Measurements from ENCODE around the gene ZNF692.
"Not testable (repeated sequence)": the region's sequence is repeated elsewhere in the genome, so short reads cannot be mapped to it uniquely, and the experiment has no call there.

ZNF692 gene

DNA sequence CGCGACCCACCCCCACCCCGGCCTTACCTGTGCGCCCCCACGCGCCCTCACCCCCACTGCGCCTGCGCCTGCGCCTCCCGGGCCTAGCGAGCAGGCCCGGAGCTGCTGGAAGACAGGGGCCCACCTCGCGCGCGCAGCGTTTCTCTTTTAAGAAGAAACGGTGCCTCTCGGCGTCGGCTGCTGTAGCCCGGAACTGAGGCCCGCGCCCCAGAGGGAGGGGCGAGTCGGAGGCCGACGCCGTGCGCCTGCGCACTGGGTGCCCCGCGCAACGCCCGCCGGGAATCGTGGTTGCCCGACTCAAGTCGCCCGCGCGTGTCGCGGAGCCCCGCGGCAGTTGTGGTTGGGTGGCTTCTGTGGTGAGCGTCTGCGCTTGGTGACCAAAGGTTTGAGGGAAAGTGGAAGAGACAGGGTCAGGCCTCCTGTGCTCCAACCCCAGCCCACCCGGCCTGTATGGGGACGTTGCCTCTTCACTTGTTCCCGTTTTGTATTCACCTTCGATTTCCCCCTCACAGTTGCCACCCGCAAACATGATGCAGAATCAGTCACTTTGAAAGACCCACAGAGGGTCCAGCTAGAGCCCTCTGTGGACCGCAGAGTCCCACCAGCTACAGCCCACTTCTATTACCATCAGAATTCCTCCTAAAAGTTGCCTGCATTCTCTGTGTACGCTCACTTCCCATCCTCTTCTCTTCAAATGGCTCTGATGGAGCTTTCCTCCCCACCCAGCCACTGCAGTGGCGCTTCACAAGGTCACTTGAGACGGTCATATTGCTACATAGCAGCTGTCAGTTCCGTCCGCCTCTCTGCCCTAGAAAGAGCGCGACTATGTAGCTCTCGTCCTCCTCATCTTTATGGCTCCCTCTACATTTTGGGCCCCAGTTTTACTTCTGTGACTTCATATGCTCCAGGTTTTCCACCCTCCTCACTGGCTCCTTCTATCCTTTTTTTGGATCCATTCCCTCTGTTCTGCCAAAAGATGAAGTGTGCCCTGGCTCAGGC, at the start of gene ZNF692:
Gene ZNF692, minus strand, starts transcription at position 195 of the 999 bp plus-strand sequence. CDS start 776 bp downstream, outside the sequence.
- DNase-seq (ENCODE audit: low read depth), result peak; percentile 97

DNA sequence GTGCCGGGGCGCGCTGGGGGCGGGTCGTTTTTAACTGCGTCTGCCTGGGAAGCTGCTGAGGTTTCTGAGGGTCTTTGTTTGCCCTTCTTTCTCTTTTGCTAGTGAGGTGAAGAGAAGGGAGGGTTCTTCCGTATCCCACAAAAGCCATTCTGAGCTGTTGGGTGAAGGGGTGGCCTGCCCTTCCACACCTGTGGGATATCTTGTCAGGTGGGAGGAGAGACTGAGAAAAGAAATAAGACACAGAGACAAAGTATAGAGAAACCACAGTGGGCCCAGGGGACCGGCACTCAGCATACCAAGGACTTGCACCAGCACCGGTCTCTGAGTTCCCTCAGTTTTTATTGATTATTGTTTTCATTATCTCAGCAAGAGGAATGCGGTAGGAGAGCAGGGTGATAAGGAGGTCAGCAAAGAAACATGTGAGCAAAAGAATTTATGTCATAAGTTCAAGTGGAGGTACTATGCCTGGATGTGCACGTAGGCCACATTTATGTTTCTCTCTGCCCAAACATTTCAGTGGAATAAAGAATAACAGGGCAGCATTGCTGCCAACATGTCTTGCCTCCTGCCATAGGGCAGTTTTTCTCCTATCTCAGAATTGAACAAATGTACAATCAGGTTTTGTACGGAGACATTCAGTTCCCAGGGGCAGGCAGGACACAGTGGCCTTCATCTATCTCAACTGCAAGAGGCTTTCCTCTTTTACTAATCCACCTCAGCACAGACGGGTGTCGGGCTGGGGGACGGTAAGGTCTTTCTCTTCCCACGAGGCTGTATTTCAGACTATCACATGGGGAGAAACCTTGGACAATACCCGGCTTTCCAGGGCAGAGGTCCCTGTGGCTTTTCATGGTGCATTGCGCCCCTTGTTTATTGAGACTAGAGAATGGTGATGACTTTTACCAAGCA, 48.1 kb upstream of the ZNF692 start:
- DNase-seq (ENCODE audit: low read depth), result no peak

GRCh38 chr1:248906009-248906752, 47.3 kb upstream of the ZNF692 start, which contains the start of gene PGBD2:
PGBD2 (plus strand) TSS chr1:248906235; CDS start chr1:248913863, 7,628 bp downstream.
- DNase-seq (ENCODE audit: low read depth), result peak; percentile 92

GRCh38 chr1:248905662-248906008, 46.8 kb upstream of the ZNF692 start:
- DNase-seq (ENCODE audit: low read depth), result no peak

DNA sequence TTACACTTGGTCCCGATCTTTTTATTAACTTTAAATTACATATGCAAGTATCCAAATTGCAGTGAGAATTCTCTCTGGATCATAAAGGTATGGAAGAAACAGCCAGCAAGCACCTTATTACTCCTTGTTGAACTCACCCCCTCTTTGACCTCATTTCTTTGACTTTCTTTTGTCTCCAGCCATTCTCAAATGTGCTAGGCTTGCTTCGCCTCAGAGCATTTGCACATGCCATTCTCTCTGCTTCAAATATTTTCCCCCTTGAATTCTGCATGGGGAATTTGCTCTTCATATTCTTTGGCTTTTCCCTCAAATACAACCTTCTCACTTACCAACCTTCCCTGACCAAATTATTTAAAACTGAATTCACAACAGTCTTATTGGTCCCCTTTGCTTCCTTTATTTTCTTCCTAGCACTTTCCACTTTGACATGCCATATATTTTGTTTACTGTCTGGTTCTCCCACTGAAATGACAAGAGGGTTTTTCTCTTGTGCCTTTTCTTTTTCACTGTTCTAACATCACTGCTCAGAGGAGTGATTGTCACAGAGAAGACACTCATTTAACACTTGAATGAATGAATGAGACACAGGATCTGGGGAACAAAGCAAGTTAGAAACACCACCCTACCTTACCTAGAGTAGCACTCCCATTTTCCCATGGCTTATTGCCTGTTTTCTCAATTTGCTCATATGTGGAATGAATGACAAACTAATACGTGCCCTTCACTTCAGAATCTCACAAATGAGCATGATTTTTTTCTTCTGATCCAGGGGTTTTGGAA, 45.7 kb upstream of the ZNF692 start:
- no peak for DNase-seq (ENCODE audit: low read depth)

DNA sequence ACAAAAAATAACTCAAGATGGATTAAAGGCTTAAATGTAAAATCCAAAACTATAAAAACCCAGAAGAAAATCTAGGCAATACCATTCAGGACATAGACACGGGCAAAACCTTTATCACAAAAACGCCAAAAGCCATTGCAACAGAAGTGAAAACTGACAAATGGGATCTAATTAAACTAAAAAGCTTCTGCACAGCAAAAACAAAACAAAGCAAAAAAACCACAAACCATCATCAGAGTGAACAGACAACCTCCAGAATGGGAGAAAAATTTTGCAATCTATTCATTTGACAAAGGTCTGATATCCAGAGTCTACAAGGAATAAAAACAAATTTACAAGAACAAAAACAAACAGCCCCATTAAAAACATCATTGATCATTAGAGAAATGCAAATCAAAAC, 42.7 kb upstream of the ZNF692 start:
- no peak for DNase-seq (ENCODE audit: low read depth)

DNA sequence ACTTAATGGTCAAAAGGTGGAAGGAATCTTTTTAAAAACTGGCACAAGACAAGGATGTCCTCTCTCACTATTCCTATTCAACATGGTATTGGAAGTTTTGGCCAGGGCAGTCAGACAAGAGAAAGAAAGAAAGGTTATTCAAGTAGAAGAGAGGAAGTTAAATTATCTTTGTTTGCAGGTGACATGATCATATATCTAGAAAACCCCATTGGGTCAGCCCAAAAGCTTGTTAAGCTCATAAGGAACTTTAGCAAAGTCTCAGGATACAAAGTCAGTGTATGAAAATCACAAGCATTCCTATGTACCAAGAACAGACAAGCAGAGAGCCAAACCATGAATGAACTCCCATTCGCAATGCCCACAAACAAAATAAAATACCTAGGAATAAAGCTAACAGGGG, 41.8 kb upstream of the ZNF692 start:
- no peak for DNase-seq (ENCODE audit: low read depth)

GRCh38 chr1:248897412-248898337, 38.8 kb upstream of the ZNF692 start:
- DNase-seq (ENCODE audit: low read depth), result no peak

DNA sequence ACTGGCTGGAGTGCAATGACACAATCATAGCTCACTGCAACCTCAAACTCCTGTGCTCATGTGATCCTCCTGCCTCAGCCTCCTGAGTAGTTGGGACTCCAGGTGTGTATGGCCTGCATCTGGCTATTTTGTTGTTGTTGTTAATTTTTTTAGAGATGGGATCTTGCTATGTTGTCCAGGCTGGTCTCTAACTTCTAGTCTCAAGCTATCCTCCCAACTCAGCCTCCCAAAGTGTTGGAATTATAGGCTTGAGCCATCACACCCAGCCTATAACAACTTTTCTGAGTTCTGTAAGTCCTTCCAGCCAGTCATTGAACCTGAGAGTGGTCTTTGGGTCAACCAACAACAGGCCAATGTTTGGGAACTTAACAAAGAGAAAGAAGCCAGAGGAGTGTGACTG, 36.0 kb upstream of the ZNF692 start:
- DNase-seq (ENCODE audit: low read depth), result no peak

GRCh38 chr1:248892590-248892989, 33.7 kb upstream of the ZNF692 start:
- no peak for DNase-seq (ENCODE audit: low read depth)

DNA sequence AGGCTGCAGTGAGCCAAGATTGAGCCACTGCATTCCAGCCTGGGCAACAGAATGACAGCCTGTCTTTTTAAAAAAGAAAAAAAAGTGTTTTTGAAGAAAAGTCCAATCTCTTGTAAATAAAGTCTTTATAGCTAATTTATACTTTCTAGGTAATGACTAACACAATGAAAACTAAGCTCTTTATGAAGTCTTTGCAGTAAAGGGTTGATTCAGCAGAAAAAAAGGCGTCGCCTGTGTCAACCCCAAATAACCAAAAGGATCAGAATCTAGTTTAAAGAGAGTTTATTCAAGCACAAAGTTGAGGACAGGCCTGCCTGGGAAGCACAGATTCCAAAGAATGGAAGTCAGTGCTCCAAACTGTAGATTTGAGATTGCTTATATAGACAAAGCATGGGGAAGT, 32.9 kb upstream of the ZNF692 start:
- DNase-seq (ENCODE audit: low read depth), result no peak

- no peak for DNase-seq (ENCODE audit: low read depth)
These were observed 31.9 kb upstream of the ZNF692 start for GRCh38 chr1:248890549-248891498.

DNA sequence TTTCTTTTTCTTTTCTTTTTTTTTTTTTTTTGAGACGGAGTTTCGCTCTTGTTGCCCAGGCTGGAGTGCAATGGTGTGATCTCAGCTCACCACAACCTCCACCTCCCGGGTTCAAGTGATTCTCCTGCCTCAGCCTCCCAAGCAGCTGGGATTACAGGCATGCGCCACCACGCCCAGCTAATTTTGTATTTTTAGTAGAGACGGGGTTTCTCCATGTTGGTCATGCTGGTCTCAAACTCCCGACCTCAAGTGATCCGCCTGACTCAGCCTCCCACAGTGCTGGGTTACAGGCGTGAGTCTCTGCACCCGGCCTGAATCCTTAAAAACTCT, 31.0 kb upstream of the ZNF692 start:
- not testable (repeated sequence) for DNase-seq (ENCODE audit: low read depth)

GRCh38 chr1:248886237-248886895, 27.5 kb upstream of the ZNF692 start:
- no peak for DNase-seq (ENCODE audit: low read depth)

- no peak for DNase-seq (ENCODE audit: low read depth)
These were observed 26.8 kb upstream of the ZNF692 start for GRCh38 chr1:248885646-248886045.

GRCh38 chr1:248884632-248885295, 25.9 kb upstream of the ZNF692 start:
- no peak for DNase-seq (ENCODE audit: low read depth)

DNA sequence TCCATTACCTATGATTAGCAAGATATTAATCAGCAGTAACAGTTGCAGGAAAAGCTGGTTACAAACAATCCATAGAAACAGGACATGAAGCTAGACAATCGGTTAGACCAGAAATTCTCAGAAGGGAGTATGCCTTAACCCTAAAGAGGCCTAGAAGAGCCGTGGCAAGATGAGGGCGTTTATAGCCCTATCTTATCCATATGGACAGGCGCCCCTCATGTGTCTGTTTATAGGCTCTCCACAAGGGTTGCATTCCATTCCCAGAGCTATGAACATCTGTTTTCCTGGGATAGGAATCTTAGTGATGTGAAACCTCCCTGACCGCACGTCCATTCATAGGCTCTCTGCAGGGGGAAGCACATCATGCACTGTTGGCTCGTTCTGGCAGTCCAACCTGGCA, 23.5 kb upstream of the ZNF692 start:
- not testable (repeated sequence) for DNase-seq (ENCODE audit: low read depth)

DNA sequence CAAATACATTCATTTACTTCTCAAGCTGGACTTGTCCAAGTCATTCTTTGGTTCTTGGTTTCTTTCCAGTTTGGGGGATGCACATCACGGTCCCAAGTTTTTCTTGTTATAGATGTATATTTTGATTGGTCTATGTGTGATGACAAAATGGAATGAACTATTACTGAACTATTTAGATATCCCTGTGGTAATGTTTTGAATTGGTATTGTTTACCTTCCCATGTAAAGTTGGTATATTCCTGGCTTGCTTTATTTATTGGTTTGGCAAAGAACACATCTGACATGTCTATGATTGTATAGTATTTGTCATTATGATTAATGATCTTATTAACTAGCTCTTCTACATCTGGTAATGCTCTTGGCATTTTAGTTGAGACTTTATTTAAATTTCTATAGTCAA, 22.4 kb upstream of the ZNF692 start:
- DNase-seq (ENCODE audit: low read depth), result no peak
